PC-3 (cell line): Measurements from ENCODE around the gene CYTH1.

ENCODE experiments used
- EZH2 ChIP-seq: fragments of 300-600 bp; sonication (generic); IDR thresholded peaks from one replicate; pipeline ENCODE4 v1.6.1; 2017; ENCODE audit warnings: antibody characterized with exemption, mild to moderate bottlenecking, low read length; ENCODE audit not compliant: unreplicated experiment
- EZH2phosphoT487 ChIP-seq: fragments of 300-600 bp; sonication (generic); IDR thresholded peaks from 2 replicates; pipeline ENCODE4 v1.6.1; 2018; ENCODE audit warnings: mild to moderate bottlenecking, antibody characterized with exemption, low read length, borderline replicate concordance
- TF ChIP-seq, protein P1 (sequence below): fragments of 300-600 bp; sonication (generic); conservative IDR thresholded peaks from 2 replicates; pipeline ENCODE4 v1.5.1; 2017; ENCODE audit warnings: antibody characterized with exemption, low read depth, mild to moderate bottlenecking, low read length

GRCh38 chr17:78629436-78629995, 152.6 kb downstream of the CYTH1 start:
- TF ChIP-seq, protein P1, sequence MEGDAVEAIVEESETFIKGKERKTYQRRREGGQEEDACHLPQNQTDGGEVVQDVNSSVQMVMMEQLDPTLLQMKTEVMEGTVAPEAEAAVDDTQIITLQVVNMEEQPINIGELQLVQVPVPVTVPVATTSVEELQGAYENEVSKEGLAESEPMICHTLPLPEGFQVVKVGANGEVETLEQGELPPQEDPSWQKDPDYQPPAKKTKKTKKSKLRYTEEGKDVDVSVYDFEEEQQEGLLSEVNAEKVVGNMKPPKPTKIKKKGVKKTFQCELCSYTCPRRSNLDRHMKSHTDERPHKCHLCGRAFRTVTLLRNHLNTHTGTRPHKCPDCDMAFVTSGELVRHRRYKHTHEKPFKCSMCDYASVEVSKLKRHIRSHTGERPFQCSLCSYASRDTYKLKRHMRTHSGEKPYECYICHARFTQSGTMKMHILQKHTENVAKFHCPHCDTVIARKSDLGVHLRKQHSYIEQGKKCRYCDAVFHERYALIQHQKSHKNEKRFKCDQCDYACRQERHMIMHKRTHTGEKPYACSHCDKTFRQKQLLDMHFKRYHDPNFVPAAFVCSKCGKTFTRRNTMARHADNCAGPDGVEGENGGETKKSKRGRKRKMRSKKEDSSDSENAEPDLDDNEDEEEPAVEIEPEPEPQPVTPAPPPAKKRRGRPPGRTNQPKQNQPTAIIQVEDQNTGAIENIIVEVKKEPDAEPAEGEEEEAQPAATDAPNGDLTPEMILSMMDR, result no peak
- no peak for TF ChIP-seq EZH2phosphoT487
- no peak for TF ChIP-seq EZH2
